Nephron (organoid): ENCODE results near the gene RAB5B.
"Not testable (repeated sequence)": the region's sequence is repeated elsewhere in the genome, so short reads cannot be mapped to it uniquely, and the experiment has no call there.

Experiments
- H3K27ac Mint-ChIP-seq, 3 experiments: 2 replicates each; pipeline ENCODE4 v1.8.0; 2020; ENCODE audit warnings: mixed read lengths in 3 of 3, mild to moderate bottlenecking in 2 of 3, moderate library complexity in 1 of 3
- H3K27me3 Mint-ChIP-seq: 2 replicates; pipeline ENCODE4 v1.8.0; 2021; ENCODE audit warnings: low read depth, mild to moderate bottlenecking, moderate library complexity, mixed read lengths
- H3K36me3 Mint-ChIP-seq: 2 replicates; pipeline ENCODE4 v1.8.0; 2020; ENCODE audit warnings: low read depth, mixed read lengths
- H3K4me1 Mint-ChIP-seq: 2 replicates; pipeline ENCODE4 v1.8.0; 2020; ENCODE audit warnings: mixed read lengths
- H3K4me3 Mint-ChIP-seq, 3 experiments: 2 replicates each; pipeline ENCODE4 v1.8.0; 2020; ENCODE audit warnings: mild to moderate bottlenecking in 3 of 3, mixed read lengths in 3 of 3, moderate library complexity in 2 of 3
- H3K9me3 Mint-ChIP-seq: 2 replicates; pipeline ENCODE4 v1.8.0; 2020; ENCODE audit warnings: mixed read lengths
- CTCF ChIP-seq, 3 experiments: fragments of 200-600 bp; sonication (generic); IDR thresholded peaks; one replicate each; pipeline ENCODE4 v1.5.0; 2021; ENCODE audit warnings: antibody characterized with exemption in 3 of 3; ENCODE audit not compliant: unreplicated experiment in 3 of 3

The RAB5B gene

GRCh38 chr12:55972456-55972855 lies 1.4 kb upstream of the RAB5B start:
- H3K27me3 Mint-ChIP-seq: no peaks in the 10 kb centered on the region
- TF ChIP-seq CTCF (IDR thresholded peaks at IDR 0.05; ENCODE audit: unreplicated experiment in 3 of 3): no peak

GRCh38 chr12:55972911-55973598 lies 823 bp upstream of the RAB5B start:
- Mint-ChIP-seq H3K36me3 (peaks cover 26% of the 10 kb centered on the region), H3K27ac (no peak overlapping the region), H3K27me3 (no peaks in the 10 kb centered on the region), H3K4me1 (peaks cover 11% of the 10 kb centered on the region), H3K9me3 (no peaks in the 10 kb centered on the region), H3K4me3 (no peak overlapping the region)
- no peak for TF ChIP-seq CTCF (IDR thresholded peaks at IDR 0.05; ENCODE audit: unreplicated experiment in 3 of 3)

More at GRCh38 chr12:55972456-55972855, 1.4 kb upstream of the RAB5B start:
- H3K4me3 Mint-ChIP-seq: peak overlapping the region in 2 of 3 experiments; percentile 54 to 68
- H3K4me1 Mint-ChIP-seq: peaks cover 17% of the 10 kb centered on the region
- no peaks in the 10 kb centered on the region for H3K9me3 Mint-ChIP-seq
- no peak overlapping the region for H3K27ac Mint-ChIP-seq
- peaks cover 22% of the 10 kb centered on the region for H3K36me3 Mint-ChIP-seq

- no peak overlapping the region for H3K4me3 Mint-ChIP-seq
These were observed 441 bp downstream of the RAB5B start for GRCh38 chr12:55974308-55974730.

GRCh38 chr12:55978393-55978792 lies 4.5 kb downstream of the RAB5B start:
- Mint-ChIP-seq H3K27ac (no peak overlapping the region), H3K9me3 (no peaks in the 10 kb centered on the region), H3K36me3 (peaks cover 59% of the 10 kb centered on the region), H3K4me1 (peaks cover 14% of the 10 kb centered on the region), H3K27me3 (peaks cover 3% of the 10 kb centered on the region), H3K4me3 (no peak overlapping the region)
- TF ChIP-seq CTCF (IDR thresholded peaks at IDR 0.05; ENCODE audit: unreplicated experiment in 3 of 3): no peak

More at GRCh38 chr12:55974308-55974730, 441 bp downstream of the RAB5B start:
- no peaks in the 10 kb centered on the region for H3K9me3 Mint-ChIP-seq
- no peak overlapping the region for H3K27ac Mint-ChIP-seq
- H3K27me3 Mint-ChIP-seq: no peaks in the 10 kb centered on the region
- H3K36me3 Mint-ChIP-seq: peaks cover 38% of the 10 kb centered on the region
- H3K4me1 Mint-ChIP-seq: peaks cover 12% of the 10 kb centered on the region
- no peak for TF ChIP-seq CTCF (IDR thresholded peaks at IDR 0.05; ENCODE audit: unreplicated experiment in 3 of 3)

- no peak for TF ChIP-seq CTCF (IDR thresholded peaks at IDR 0.05; ENCODE audit: unreplicated experiment in 3 of 3)
- Mint-ChIP-seq H3K27ac (no peak overlapping the region), H3K4me1 (peaks cover 14% of the 10 kb centered on the region), H3K36me3 (peaks cover 65% of the 10 kb centered on the region), H3K9me3 (no peaks in the 10 kb centered on the region), H3K27me3 (peaks cover 3% of the 10 kb centered on the region), H3K4me3 (no peak overlapping the region)
These were observed 5.2 kb downstream of the RAB5B start for GRCh38 chr12:55979069-55979468.

- Mint-ChIP-seq H3K36me3 (peaks cover 71% of the 10 kb centered on the region), H3K4me1 (peaks cover 18% of the 10 kb centered on the region)
- H3K27ac Mint-ChIP-seq, H3K4me3 Mint-ChIP-seq, H3K9me3 Mint-ChIP-seq, H3K27me3 Mint-ChIP-seq: not testable (repeated sequence)
These were observed 8.0 kb downstream of the RAB5B start for GRCh38 chr12:55981882-55982281.
